Measurements from ENCODE around the gene CHMP2A. TPM values are rescaled to one million over a fixed set of nuclear protein-coding genes. Genes with fewer than 3 reads are reported as not detected.

CHMP2A gene
- total RNA-seq, 1 experiment from 2014 or later: 109 TPM

GRCh38 chr19:58569943-58570670, 15.2 kb upstream of the CHMP2A start:
- ATAC-seq (no peak), DNase-seq (ENCODE audit: low spot score) (peak; percentile 5)
- Mint-ChIP-seq H3K27ac (no peak overlapping the region), H3K4me1 (peaks cover 14% of the 10 kb centered on the region), H3K9me3 (no peaks in the 10 kb centered on the region), H3K36me3 (peaks cover 15% of the 10 kb centered on the region; the same call in 1 of the 2 replicates), H3K4me3 (no peak overlapping the region), H3K27me3 (ENCODE audit: low read depth) (0 out of 2 replicates have a peak, but pooled peaks cover 2% of the 10 kb centered on the region)
- CTCF ChIA-PET: interaction anchor here (0.8 kb wide), 1 partner anchor 8 kb away, joined by 3 read pairs; no protein-coding TSS in a partner anchor
- POLR2A ChIA-PET: no interaction called here
- TF ChIP-seq ELF4 (CRISPR knock-in tag; IDR thresholded peaks at IDR 0.05; ENCODE audit: low read depth): no peak
- TF ChIP-seq TEAD4 (CRISPR knock-in tag; IDR thresholded peaks at IDR 0.05): no peak
- no peak for TF ChIP-seq SP1 (CRISPR knock-in tag; conservative IDR thresholded peaks at IDR 0.05)

GRCh38 chr19:58569191-58569942, 14.5 kb upstream of the CHMP2A start:
- CTCF ChIA-PET: no interaction called here
- TF ChIP-seq IRF1 (CRISPR knock-in tag; IDR thresholded peaks at IDR 0.05) (no peak), AFF4 (CRISPR knock-in tag; IDR thresholded peaks at IDR 0.05; ENCODE audit: borderline replicate concordance) (no peak), SMAD3 (CRISPR knock-in tag; IDR thresholded peaks at IDR 0.05; ENCODE audit: borderline replicate concordance) (no peak), ZNF532 (CRISPR knock-in tag; IDR thresholded peaks at IDR 0.05; ENCODE audit: borderline replicate concordance) (no peak), NFYB (CRISPR knock-in tag; conservative IDR thresholded peaks at IDR 0.05; ENCODE audit: low read depth) (no peak), ATF3 (CRISPR knock-in tag; conservative IDR thresholded peaks at IDR 0.05) (no peak), NR1H2 (CRISPR knock-in tag; IDR thresholded peaks at IDR 0.05) (no peak), E2F1 (CRISPR knock-in tag; IDR thresholded peaks at IDR 0.05) (no peak), KAT7 (CRISPR knock-in tag; IDR thresholded peaks at IDR 0.05; ENCODE audit: borderline replicate concordance) (no peak), HMGA2 (CRISPR knock-in tag; IDR thresholded peaks at IDR 0.05) (no peak), FOXK1 (CRISPR knock-in tag; IDR thresholded peaks at IDR 0.05) (no peak), ZNF263 (CRISPR knock-in tag; IDR thresholded peaks at IDR 0.05; ENCODE audit: low read depth) (no peak), CREB1 (CRISPR knock-in tag; IDR thresholded peaks at IDR 0.05) (no peak), RELA (CRISPR knock-in tag; IDR thresholded peaks at IDR 0.05; ENCODE audit: borderline replicate concordance) (no peak), ESRRA (CRISPR knock-in tag; IDR thresholded peaks at IDR 0.05; ENCODE audit: borderline replicate concordance) (no peak), RORB (CRISPR knock-in tag; IDR thresholded peaks at IDR 0.05) (no peak), JUN (CRISPR knock-in tag; IDR thresholded peaks at IDR 0.05) (no peak), USF2 (CRISPR knock-in tag; IDR thresholded peaks at IDR 0.05) (no peak), NR2C2 (CRISPR knock-in tag; IDR thresholded peaks at IDR 0.05) (no peak), NFATC4 (CRISPR knock-in tag; IDR thresholded peaks at IDR 0.05) (no peak)
- Mint-ChIP-seq H3K27me3 (ENCODE audit: low read depth) (peaks cover 7% of the 10 kb centered on the region), H3K27ac (no peak overlapping the region), H3K4me1 (peaks cover 14% of the 10 kb centered on the region), H3K9me3 (no peaks in the 10 kb centered on the region), H3K4me3 (no peak overlapping the region; the same call in 1 of the 2 replicates), H3K36me3 (peaks cover 15% of the 10 kb centered on the region; the same call in 1 of the 2 replicates)
- POLR2A ChIA-PET: no interaction called here
- DNase-seq (ENCODE audit: low spot score) (peak; percentile 5), ATAC-seq (no peak)
